Putamen (tissue), 1 donor: ENCODE measurements around the gene FGD4.
"Not testable (repeated sequence)": the region's sequence is repeated elsewhere in the genome, so short reads cannot be mapped to it uniquely, and the experiment has no call there.

Experiments used
- DNase-seq: peaks from one replicate; pipeline ENCODE4 v3.0.0-alpha.2; 2016; ENCODE audit warnings: low spot score

Gene FGD4

GRCh38 chr12:32561931-32562341 is 162.6 kb downstream of the FGD4 start:
- DNase-seq, result no peak

GRCh38 chr12:32562413-32562812 is 163.1 kb downstream of the FGD4 start:
- DNase-seq, result not testable (repeated sequence)

GRCh38 chr12:32566663-32567295 is 167.4 kb downstream of the FGD4 start:
- DNase-seq, result no peak

- no peak for DNase-seq
Observed at GRCh38 chr12:32567296-32567674, 167.9 kb downstream of the FGD4 start.

GRCh38 chr12:32568228-32568627 is 168.9 kb downstream of the FGD4 start:
- peak; percentile 38 for DNase-seq

- no peak for DNase-seq
Observed at GRCh38 chr12:32569259-32569658, 169.9 kb downstream of the FGD4 start.

GRCh38 chr12:32574585-32574984 is 175.2 kb downstream of the FGD4 start:
- DNase-seq, result no peak

- no peak for DNase-seq
Observed at GRCh38 chr12:32577328-32577727, 178.0 kb downstream of the FGD4 start.

- no peak for DNase-seq
Observed at GRCh38 chr12:32583534-32583933, 184.2 kb downstream of the FGD4 start.

GRCh38 chr12:32585680-32586079 is 186.3 kb downstream of the FGD4 start:
- no peak for DNase-seq

GRCh38 chr12:32586390-32586789 is 187.0 kb downstream of the FGD4 start:
- no peak for DNase-seq

- no peak for DNase-seq
Observed at GRCh38 chr12:32587581-32588495, 188.5 kb downstream of the FGD4 start.

GRCh38 chr12:32588604-32589003 is 189.2 kb downstream of the FGD4 start:
- no peak for DNase-seq

- no peak for DNase-seq
Observed at GRCh38 chr12:32589165-32589865, 190.0 kb downstream of the FGD4 start.

- no peak for DNase-seq
Observed at GRCh38 chr12:32595251-32595650, 195.9 kb downstream of the FGD4 start.

- no peak for DNase-seq
Observed at GRCh38 chr12:32596030-32596429, 196.7 kb downstream of the FGD4 start.

- DNase-seq, result no peak
Observed at GRCh38 chr12:32598688-32599087, 199.3 kb downstream of the FGD4 start.

- no peak for DNase-seq
Observed at GRCh38 chr12:32600681-32601080, 201.3 kb downstream of the FGD4 start.

GRCh38 chr12:32603071-32603470 is 203.7 kb downstream of the FGD4 start:
- no peak for DNase-seq

- no peak for DNase-seq
Observed at GRCh38 chr12:32603858-32604257, 204.5 kb downstream of the FGD4 start.

- no peak for DNase-seq
Observed at GRCh38 chr12:32604565-32604964, 205.2 kb downstream of the FGD4 start.

- no peak for DNase-seq
Observed at GRCh38 chr12:32605326-32606095, 206.2 kb downstream of the FGD4 start.
